ENCODE measurements around the gene MEAF6. TPM values are rescaled to one million over a fixed set of nuclear protein-coding genes. Genes with fewer than 3 reads are reported as not detected.

MEAF6 gene
- total and polyA plus RNA-seq, 2 donors (not counting 3 experiments of a cell fraction or from before 2014, with no cell fraction given) = 28.0 to 62.5 TPM

GRCh38 chr1:37469386-37469785 lies 45.2 kb downstream of the MEAF6 start:
- no peak overlapping the region for H3K4me3 ChIP-seq (replicated peaks in 1 of 3; ENCODE audit: insufficient read depth in 1 of 3, low read depth in 1 of 3, low read length in 3 of 3)
- ChIA-PET POLR2A (no interaction called here), CTCF (interaction anchor here (1.1 kb wide), 1 partner anchor 18 kb away, joined by 7 read pairs; no protein-coding TSS in a partner anchor)
- DNase-seq (ENCODE audit: low read depth, low spot score) = no peak
- no peak overlapping the region for H2AFZ ChIP-seq (ENCODE audit: low read depth, low read length)
- no peak overlapping the region for H3K4me2 ChIP-seq (ENCODE audit: insufficient read depth, low read length)
- no peak overlapping the region for H3K27ac ChIP-seq (ENCODE audit: insufficient read depth, low read depth, low read length)
- H3K9me3 ChIP-seq (replicated peaks; ENCODE audit: control insufficient read depth, insufficient read depth, low read length) = no peaks in the 10 kb centered on the region
- no TSS peak for BruUV-seq (replicated peaks)
- no peaks in the 10 kb centered on the region for H3K9me1 ChIP-seq (replicated peaks; ENCODE audit: control insufficient read depth, extremely low read depth, insufficient read depth, low read length)
- H3K79me2 ChIP-seq (ENCODE audit: control insufficient read depth, insufficient read depth, low read length) = no peaks in the 10 kb centered on the region
- H3K4me1 ChIP-seq (ENCODE audit: control insufficient read depth, extremely low read depth, insufficient read depth, low read length) = peaks cover 29% of the 10 kb centered on the region
- dilution Hi-C loops (cut with MboI; ENCODE audit: extremely low pct_ligation_motif_present, low sequenced_read_pairs) = no loop called here
- no peak for FAIRE-seq
- no peaks in the 10 kb centered on the region for H4K20me1 ChIP-seq (replicated peaks; ENCODE audit: control insufficient read depth, extremely low read depth, insufficient read depth, low read length)
- TF ChIP-seq MAX (IDR thresholded peaks at IDR 0.05; ENCODE audit: insufficient read depth, insufficient read length) (no peak), JUN (IDR thresholded peaks at IDR 0.05; ENCODE audit: borderline replicate concordance, insufficient read depth, insufficient read length, low read depth) (no peak), POLR2A (IDR thresholded peaks at IDR 0.05; ENCODE audit: low read depth, low read length) (no peak), FOS (IDR thresholded peaks at IDR 0.05; ENCODE audit: borderline replicate concordance, insufficient read depth, low read length) (no peak), GATA2 (IDR thresholded peaks at IDR 0.05; ENCODE audit: insufficient read depth, insufficient read length, low read depth, low read length) (no peak), MYC (IDR thresholded peaks at IDR 0.05; ENCODE audit: low read depth, low read length) (no peak), POLR2AphosphoS5 (IDR thresholded peaks at IDR 0.05; ENCODE audit: insufficient read depth, low read depth, low read length) (no peak), EZH2 (IDR thresholded peaks at IDR 0.05; ENCODE audit: borderline replicate concordance, low read depth, low read length, severe bottlenecking) (no peak), CTCF (IDR thresholded peaks at IDR 0.05; ENCODE audit: extremely low read depth in 1 of 2, insufficient read depth in 1 of 2, low read depth in 1 of 2, low read length in 2 of 2) (no peak)
- no peaks in the 10 kb centered on the region for H3K36me3 ChIP-seq (ENCODE audit: control insufficient read depth in 2 of 2, extremely low read depth in 1 of 2, insufficient read depth in 2 of 2, low read length in 2 of 2)
- no peak overlapping the region for H3K9ac ChIP-seq (replicated peaks; ENCODE audit: extremely low read depth, insufficient read depth, low read length)
- no peaks in the 10 kb centered on the region for H3K27me3 ChIP-seq (ENCODE audit: control insufficient read depth in 2 of 2, insufficient read depth in 2 of 2, low read length in 2 of 2)
- intact Hi-C loops (cut with micrococcal nuclease) = no loop called here

All from endothelial cell of umbilical vein (primary cell).